Measurements from ENCODE around the gene TMSB4X. TPM values are rescaled to one million over a fixed set of nuclear protein-coding genes. Genes with fewer than 3 reads are reported as not detected.

TMSB4X gene
- total RNA-seq, 2 donors from 2014 or later, result 3,844 to 4,288 TPM

DNA sequence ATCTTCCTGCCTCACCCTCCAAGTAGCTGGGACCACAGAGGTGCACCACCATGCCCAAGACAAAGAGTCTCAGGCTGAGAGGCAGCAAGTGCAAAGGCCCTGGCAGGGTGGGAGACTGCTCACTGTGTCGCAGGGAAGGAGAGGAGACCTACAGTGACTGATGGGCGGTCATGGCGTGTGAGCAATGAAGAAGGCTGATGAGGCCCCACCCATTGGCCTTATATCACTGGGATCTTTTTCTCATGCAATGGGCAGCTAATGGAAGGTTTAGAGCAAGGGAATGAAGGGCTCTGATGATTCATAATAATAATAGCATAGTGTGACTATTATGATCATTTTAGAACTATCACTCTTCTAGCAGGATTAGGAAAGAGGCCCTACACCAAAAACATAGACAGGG, 48.7 kb downstream of the TMSB4X start:
- no peaks in the 10 kb centered on the region for H3K27me3 ChIP-seq
- H3K4me3 ChIP-seq, result no peak overlapping the region
- no peak for DNase-seq
- no peaks in the 10 kb centered on the region for H3K9me3 ChIP-seq
- H3K9ac ChIP-seq (ENCODE audit: low read depth in 2 of 2, low read length in 2 of 2), result peak overlapping the region in 1 of 2 donors; percentile 27
- no peaks in the 10 kb centered on the region for H3K4me1 ChIP-seq
- H3K27ac ChIP-seq, result peak overlapping the region; percentile 61
- TF ChIP-seq CTCF (IDR thresholded peaks at IDR 0.05), result no peak
- intact Hi-C loops (cut with DNase I), result no loop called here
- H3K36me3 ChIP-seq, result no peaks in the 10 kb centered on the region

- no peaks in the 10 kb centered on the region for H3K36me3 ChIP-seq
- H3K27ac ChIP-seq, result peak overlapping the region; percentile 61
- no peak for TF ChIP-seq CTCF (IDR thresholded peaks at IDR 0.05)
- H3K27me3 ChIP-seq, result no peaks in the 10 kb centered on the region
- intact Hi-C loops (cut with DNase I), result no loop called here
- no peak overlapping the region for H3K4me3 ChIP-seq
- peak overlapping the region in 1 of 2 donors; percentile 27 for H3K9ac ChIP-seq (ENCODE audit: low read depth in 2 of 2, low read length in 2 of 2)
- no peaks in the 10 kb centered on the region for H3K9me3 ChIP-seq
- no peak for DNase-seq
- H3K4me1 ChIP-seq, result no peaks in the 10 kb centered on the region
These were observed 49.1 kb downstream of the TMSB4X start for GRCh38 chrX:13023979-13024378.

DNA sequence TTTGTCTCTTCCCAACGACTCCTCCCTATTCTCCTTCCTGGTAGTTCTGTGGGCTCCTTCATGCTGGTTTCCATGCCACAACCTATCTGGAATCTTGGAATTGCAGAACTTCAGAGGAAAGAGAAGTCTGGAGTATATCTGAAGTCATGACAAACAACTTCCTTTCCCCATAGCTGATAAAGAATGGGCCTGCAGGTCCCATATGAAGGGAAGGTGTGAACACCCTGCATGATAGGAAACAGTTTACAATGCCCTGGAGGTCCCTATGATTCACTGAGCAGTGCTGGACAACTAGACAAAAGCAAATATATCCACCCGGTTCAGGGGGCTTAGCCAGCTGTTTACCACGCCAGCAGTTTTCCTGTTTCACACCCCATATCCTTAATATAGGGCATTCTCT, 50.1 kb downstream of the TMSB4X start:
- Histone ChIP-seq H3K4me1 (no peaks in the 10 kb centered on the region), H3K27me3 (no peaks in the 10 kb centered on the region), H3K27ac (no peak overlapping the region), H3K9me3 (no peaks in the 10 kb centered on the region), H3K36me3 (no peaks in the 10 kb centered on the region), H3K4me3 (no peak overlapping the region), H3K9ac (ENCODE audit: low read depth in 2 of 2, low read length in 2 of 2) (no peak overlapping the region)
- DNase-seq, result no peak
- no peak for TF ChIP-seq CTCF (IDR thresholded peaks at IDR 0.05)
- intact Hi-C loops (cut with DNase I), result no loop called here

Other genes starting within 250 kb of the TMSB4X start
- 10 to 100 TPM; 67.0 to 75.8 TPM for gene PRPS2, start 183.7 kb upstream of the TMSB4X start, total RNA-seq
- 1 to 10 TPM in 1 of 2 donors, under 1 TPM in 1; 0.27 to 1.3 TPM for gene TLR7, start 108.0 kb upstream of the TMSB4X start, total RNA-seq
- 1 to 10 TPM in 1 of 2 donors, under 1 TPM in 1; 0.35 to 1.6 TPM for gene TLR8, start 68.5 kb upstream of the TMSB4X start, total RNA-seq
- not detected for gene FAM9C, start 69.5 kb downstream of the TMSB4X start, total RNA-seq

Data from colonic mucosa (tissue), 4 donors.